Measurements from ENCODE around the gene NOTCH3. TPM values are rescaled to one million over a fixed set of nuclear protein-coding genes. Genes with fewer than 3 reads are reported as not detected.

Gene NOTCH3
- total RNA-seq, 1 experiment from 2014 or later = 18.6 TPM

DNA sequence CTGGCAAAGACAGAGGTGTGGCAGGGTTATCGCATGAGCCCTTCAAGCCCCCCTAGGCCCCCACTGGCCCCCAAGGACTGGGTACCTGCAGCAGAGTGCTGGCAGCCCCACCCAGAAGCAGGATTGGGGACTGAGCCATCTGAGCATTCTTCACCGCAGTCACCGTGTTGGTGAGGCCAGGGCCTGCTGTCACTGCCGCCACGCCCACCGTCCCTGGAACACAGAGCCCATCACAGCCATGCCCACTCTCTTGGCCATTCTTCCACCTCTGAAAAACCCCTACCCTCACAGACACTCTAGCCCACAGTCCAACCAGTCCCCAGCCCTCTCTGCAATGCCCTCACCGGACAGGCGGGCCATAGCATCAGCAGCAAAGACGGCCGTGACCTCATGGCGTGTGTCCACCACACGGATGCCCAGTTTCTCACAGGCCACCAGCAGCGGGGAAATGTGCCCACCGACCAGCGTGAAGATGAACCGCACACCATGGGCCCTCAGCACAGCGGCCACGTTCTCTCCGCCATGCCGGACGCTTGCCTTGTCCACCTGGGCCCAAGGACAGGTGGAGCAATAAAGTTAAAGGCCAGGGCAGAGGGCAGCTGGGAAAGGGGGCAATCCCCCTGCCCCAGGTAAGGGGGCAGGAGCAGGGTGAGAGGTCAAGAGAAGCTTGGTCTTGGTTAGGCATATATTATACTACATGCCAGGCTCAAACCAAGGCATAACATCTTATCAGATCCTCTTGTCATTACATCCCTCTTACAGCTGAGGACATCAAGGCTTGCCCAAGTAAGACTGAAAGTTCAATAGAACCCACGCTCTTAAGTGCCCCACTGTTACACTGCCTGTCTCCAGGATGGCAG, 77.5 kb downstream of the NOTCH3 start:
- DNase-seq (ENCODE audit: low spot score) = no peak

GRCh38 chr19:15122331-15123030, 78.3 kb downstream of the NOTCH3 start:
- no peak for DNase-seq (ENCODE audit: low spot score)

- no peak for DNase-seq (ENCODE audit: low spot score)
Measured at GRCh38 chr19:15120135-15121026, 80.4 kb downstream of the NOTCH3 start.

DNA sequence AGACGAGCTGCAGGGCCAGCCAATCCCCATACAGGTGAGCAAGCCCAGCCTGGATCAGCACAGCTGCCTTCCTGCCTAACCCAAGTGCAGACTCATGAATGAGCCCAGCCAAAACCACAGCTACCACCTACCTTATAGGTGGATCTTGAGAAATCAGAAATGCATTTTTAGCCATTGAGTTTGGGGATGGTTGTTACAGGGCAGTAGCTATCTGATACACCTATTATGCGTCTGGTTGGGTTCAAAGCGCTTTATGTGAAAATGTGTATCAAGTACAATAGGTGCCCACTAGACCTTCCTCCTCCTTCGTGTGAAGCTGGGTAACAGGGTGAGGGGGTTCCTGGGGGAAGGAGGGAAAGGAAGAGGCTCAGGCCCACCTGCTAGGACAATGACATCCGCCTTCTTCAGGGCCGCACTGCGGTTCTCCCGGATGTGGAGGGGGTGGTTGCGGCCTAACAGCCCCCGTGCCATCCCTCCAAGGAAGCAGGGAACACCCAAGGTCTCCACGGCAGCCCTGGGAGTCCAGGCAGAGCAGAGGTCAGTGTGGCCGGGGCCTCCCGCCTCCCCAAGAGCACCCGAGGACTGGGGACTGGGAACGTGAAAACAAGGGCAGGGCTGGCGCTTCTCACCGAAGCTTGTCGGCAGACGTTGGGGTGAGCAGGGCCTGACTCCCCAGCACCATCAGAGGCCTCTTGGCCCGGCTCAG, 81.9 kb downstream of the NOTCH3 start:
- no peak for DNase-seq (ENCODE audit: low spot score)

- DNase-seq (ENCODE audit: low spot score) = no peak
Measured at GRCh38 chr19:15118248-15118647, 82.5 kb downstream of the NOTCH3 start.

DNA sequence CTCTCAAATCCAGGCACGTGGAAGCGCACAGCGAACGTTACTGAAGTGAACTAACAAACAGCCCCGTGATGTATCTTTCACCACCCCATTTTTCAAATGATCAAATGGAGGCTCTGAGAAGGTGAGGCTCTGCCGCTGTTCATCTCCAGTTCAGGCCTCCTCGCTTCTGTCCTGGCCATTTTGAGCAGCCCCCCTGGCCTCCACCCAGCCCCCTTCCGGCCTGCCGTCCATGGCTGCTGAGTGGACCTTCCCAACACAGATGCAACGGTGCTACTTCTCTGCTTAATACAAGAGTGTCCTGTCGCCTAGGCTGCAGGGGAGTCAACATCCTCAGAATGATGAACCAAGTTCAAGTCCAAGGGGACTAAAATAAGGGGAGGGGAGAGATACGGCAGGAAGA, 83.9 kb downstream of the NOTCH3 start:
- no peak for DNase-seq (ENCODE audit: low spot score)

DNA sequence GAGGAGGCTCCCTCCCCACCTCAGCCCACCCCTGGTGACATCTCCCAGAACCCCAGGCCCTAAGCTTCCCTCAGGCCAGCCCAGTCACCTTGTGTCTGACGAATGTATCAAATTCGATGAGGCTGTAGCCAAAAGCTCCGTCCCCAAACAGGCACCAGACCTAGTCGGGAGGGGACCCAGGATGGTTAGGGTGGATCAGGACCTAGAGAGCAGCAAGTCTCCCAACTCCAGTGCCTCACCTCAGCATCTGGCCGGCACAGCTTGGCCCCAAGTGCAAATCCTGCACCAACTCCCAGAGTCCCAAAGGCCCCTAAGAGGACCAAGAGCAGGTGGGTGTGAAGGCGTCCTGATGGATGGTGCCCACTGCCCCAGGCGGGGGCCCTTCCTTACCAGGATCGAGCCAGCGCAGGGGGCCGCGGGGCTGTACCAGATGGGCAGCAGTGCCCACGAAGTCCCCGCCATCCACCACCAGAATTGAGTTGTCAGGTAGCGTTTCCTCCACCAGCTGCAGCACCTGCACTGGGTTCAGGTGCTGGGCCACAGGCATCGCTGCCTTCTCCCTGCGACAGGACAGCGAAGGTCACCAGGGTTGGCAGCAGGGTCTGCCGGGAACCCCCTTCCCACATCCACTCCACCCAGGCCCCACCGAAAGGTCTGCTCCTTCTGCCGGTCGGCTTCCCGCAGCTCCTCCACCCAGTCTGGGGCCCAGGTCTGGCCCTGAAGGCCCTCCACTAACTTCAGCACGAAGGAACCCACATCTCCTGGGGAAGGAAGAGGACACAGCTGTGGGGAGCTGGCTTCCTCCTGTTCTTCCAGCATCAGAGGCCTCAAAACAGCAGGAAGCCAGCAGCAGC, 84.8 kb downstream of the NOTCH3 start:
- DNase-seq (ENCODE audit: low spot score) = no peak

DNA sequence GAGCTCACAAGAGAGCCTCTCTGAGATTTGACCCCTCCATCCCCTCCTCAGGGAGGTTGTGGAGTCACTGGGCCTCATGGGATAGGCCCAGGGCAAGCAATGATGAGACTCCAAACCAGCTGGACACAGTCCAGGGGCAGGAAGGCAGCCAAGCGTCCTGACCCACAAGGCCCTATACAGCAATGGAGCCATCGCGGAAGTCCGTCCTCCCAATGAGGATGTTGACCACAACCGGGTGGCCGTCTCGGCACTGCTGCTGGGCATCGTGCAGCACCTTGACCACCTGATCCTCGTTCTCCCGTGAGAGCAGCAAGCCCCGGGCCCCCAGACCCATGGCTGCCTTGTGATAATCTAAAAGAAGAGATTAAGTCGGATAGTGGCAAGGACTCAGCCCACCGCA, 85.7 kb downstream of the NOTCH3 start:
- DNase-seq (ENCODE audit: low spot score) = no peak

GRCh38 chr19:15114153-15114540, 86.6 kb downstream of the NOTCH3 start:
- DNase-seq (ENCODE audit: low spot score) = peak; percentile 48

DNA sequence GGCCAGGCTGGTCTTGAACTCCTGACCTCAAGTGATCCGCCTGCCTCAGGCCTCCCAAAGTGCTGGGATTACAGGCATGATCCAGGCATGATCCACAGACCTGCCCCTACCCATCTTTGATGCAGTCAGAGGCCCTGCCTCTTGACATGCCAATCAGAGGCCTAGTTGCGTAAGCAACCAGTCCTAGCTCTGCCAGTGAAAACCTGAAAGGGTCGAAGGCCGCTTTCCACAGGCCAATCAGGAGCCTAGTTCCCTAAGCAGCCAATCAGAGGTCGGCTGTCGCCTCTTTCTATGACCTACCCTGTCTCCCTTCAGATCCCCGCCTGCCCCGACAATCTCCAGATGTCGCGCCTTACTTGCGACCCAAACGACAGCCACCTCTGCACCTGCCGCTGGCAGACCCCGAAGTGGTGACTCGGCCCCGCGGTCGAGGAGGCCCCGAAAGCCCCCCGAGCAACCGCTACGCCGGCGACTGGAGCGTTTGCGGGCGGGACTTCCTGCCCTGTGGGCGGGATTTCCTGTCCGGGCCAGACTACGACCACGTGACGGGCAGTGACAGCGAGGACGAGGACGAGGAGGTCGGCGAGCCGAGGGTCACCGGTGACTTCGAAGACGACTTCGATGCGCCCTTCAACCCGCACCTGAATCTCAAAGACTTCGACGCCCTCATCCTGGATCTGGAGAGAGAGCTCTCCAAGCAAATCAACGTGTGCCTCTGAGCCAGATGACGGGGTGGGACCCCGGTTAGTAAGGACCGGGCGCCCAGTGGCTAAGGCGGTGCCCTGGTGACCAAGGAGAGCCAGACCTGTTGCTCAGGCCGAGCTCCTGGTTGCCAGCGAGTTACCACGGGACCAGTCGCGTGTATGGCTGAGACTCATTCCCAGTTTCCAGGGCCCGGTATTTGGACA, 87.3 kb downstream of the NOTCH3 start:
- no peak for DNase-seq (ENCODE audit: low spot score)

DNA sequence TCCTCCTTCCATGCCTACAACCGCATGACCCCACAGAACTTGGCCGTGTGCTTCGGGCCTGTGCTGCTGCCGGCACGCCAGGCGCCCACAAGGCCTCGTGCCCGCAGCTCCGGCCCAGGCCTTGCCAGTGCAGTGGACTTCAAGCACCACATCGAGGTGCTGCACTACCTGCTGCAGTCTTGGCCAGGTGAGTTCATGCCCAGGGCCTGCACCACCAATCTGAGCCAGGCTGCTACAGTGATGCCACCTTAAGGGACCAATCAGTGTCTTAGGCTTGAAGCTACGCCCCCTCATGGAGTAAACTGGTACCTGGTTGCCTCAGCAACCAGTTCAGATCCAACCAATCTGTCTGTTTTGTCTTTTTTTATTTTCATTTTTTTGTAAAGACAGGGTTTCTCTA, 88.4 kb downstream of the NOTCH3 start:
- no peak for DNase-seq (ENCODE audit: low spot score)

DNA sequence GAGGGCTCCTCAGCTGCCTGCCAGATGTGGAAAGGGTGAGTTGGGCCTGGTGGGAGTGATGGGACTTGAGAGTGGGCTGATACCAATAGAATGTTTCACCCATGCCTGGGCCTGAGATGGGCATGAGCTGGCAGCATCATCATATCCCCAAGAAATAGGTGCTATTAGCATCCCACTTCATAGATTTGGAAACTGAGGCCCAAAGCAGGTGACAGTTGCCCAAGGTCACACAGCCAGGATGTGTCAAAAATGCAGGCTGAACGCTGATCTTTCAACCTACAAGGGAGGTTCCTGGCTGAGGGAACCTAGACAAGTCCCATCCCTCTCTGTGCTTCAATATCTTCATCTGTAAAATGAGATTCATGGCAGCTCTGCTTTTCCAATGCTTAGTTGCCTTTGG, 89.0 kb downstream of the NOTCH3 start:
- DNase-seq (ENCODE audit: low spot score) = no peak

GRCh38 chr19:15110418-15110815, 90.4 kb downstream of the NOTCH3 start:
- no peak for DNase-seq (ENCODE audit: low spot score)

- no peak for DNase-seq (ENCODE audit: low spot score)
Measured at GRCh38 chr19:15109768-15110417, 90.9 kb downstream of the NOTCH3 start.

Other genes with a start within 250 kb of the NOTCH3 start
- gene SLC1A6, start 221.1 kb downstream of the NOTCH3 start, total RNA-seq (2014; rRNA removed; shearing (Covaris generic)) = not detected in 2 replicates
- not detected in 2 replicates for gene CASP14, start 151.5 kb downstream of the NOTCH3 start, total RNA-seq (2014; rRNA removed; shearing (Covaris generic))
- not detected in 2 replicates for gene OR1I1, start 118.8 kb downstream of the NOTCH3 start, total RNA-seq (2014; rRNA removed; shearing (Covaris generic))
- 61.6 and 65.7 TPM in 2 replicates for gene SYDE1, start 93.6 kb downstream of the NOTCH3 start, total RNA-seq (2014; rRNA removed; shearing (Covaris generic))
- not detected in 2 replicates for gene EPHX3, start 31.5 kb upstream of the NOTCH3 start, total RNA-seq (2014; rRNA removed; shearing (Covaris generic))
- gene BRD4, start 131.5 kb upstream of the NOTCH3 start, total RNA-seq (2014; rRNA removed; shearing (Covaris generic)) = 7.1 and 19.1 TPM in 2 replicates
- 14.1 and 17.5 TPM in 2 replicates for gene AKAP8, start 178.8 kb upstream of the NOTCH3 start, total RNA-seq (2014; rRNA removed; shearing (Covaris generic))
- gene AKAP8L, start 218.0 kb upstream of the NOTCH3 start, total RNA-seq (2014; rRNA removed; shearing (Covaris generic)) = 53.2 and 56.4 TPM in 2 replicates
- 14.9 and 17.3 TPM in 2 replicates for gene WIZ, start 249.0 kb upstream of the NOTCH3 start, total RNA-seq (2014; rRNA removed; shearing (Covaris generic))